CD4-positive, alpha-beta T cell treated with Interleukin-17A for 4 hours (primary cell): ENCODE data around the gene CSTF2.

Experiments
- DNase-seq: peaks from one replicate; pipeline ENCODE4 v3.0.0-alpha.2; 2020; ENCODE audit warnings: mixed read lengths

CSTF2 gene

GRCh38 chrX:100871594-100872560 lies 51.7 kb downstream of the CSTF2 start:
- no peak for DNase-seq

DNA sequence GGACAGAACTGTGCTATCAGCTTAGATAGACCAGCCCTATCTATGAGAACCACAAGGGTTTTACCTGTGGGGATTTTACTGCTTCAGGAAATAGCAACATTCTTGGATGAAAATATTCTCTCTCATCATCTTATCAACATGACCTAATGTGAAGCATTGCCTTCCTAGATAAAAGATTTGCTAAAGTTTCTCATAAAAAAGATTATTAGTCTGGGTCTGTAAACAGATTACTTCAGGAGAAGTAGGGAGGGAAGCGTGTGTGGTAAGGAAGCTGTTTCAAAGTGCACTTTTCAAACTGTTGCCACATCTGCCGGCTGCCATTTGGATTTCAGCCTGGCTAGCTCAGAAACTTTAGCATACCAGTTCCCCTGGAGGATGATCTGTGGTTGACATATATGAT lies 54.1 kb downstream of the CSTF2 start, which contains the start of gene NOX1:
NOX1 (minus strand) TSS at position 35 of the 400 bp plus-strand sequence. CDS start 220 bp downstream, outside the sequence.
- DNase-seq, result no peak

GRCh38 chrX:100880368-100880767 lies 60.2 kb downstream of the CSTF2 start:
- DNase-seq, result no peak

GRCh38 chrX:100883654-100884053 lies 63.5 kb downstream of the CSTF2 start:
- no peak for DNase-seq
